Measurements from ENCODE around the gene TREM2. TPM values are rescaled to one million over a fixed set of nuclear protein-coding genes. Genes with fewer than 3 reads are reported as not detected.
A peak's percentile ranks its signal among the peaks of the same experiment; 100 is the strongest.

The TREM2 gene
- 10 to 100 TPM; 10.0 to 46.1 (median 14.3) TPM for total RNA-seq

DNA sequence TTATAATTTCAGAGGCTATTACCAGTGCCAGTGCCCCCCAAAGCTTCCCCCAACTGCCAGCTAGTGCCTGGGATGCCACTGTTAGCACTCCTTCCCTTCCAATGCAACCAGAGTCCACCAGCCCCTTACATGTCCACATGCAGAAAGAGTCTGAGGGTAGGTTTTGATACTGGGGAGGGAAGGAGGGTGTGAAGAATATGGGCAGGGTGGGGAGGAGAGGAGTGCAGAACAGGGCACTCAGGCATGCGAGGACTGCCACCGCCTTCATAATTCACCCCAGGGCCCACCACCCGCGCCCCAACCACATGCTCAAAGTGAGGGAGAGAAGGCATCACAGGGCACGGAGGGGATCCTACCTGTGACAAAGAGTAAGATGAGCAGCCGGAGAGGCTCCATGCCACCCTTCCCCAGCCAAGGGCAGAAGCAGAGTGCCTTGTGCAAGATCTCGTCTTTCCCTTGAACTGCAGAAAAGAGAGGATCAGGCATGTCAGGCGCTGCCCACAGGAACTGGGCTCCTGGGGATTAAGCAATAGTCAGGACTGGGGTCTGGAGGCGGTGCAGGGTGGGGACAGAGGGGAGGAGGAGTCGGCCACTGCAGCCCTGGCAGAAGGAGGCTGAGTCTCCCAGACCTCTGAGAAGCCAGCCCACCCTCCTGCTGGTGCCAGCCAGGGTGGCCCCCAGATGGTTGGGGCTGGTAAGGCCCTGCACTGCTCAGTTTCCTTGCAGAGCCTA, at the start of gene TREM2:
Gene TREM2, minus strand, starts transcription at position 430 of the 732 bp plus-strand sequence. Its CDS starts 34 bp downstream, at position 396.
- Histone ChIP-seq H3K4me1 (no peaks in the 10 kb centered on the region), H3K27ac (no peak within 1 kb of the TSS), H3K9me3 (no peaks in the 10 kb centered on the region), H3K4me3 (peak within 1 kb of the TSS in 1 of 4 donors; percentile 24), H3K27me3 (peaks cover 0 to 5% of the 10 kb centered on the region in 2 donors), H3K36me3 (no peaks in the 10 kb centered on the region)
- 74 to 80% methylated on average over 10 of the region's 10 CpGs for WGBS, 2 donors
- TF ChIP-seq EP300 (IDR thresholded peaks at IDR 0.05) (no peak), POLR2A (IDR thresholded peaks at IDR 0.05) (no peak)
- TF ChIP-seq, protein P1, sequence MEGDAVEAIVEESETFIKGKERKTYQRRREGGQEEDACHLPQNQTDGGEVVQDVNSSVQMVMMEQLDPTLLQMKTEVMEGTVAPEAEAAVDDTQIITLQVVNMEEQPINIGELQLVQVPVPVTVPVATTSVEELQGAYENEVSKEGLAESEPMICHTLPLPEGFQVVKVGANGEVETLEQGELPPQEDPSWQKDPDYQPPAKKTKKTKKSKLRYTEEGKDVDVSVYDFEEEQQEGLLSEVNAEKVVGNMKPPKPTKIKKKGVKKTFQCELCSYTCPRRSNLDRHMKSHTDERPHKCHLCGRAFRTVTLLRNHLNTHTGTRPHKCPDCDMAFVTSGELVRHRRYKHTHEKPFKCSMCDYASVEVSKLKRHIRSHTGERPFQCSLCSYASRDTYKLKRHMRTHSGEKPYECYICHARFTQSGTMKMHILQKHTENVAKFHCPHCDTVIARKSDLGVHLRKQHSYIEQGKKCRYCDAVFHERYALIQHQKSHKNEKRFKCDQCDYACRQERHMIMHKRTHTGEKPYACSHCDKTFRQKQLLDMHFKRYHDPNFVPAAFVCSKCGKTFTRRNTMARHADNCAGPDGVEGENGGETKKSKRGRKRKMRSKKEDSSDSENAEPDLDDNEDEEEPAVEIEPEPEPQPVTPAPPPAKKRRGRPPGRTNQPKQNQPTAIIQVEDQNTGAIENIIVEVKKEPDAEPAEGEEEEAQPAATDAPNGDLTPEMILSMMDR (IDR thresholded peaks at IDR 0.05), result no peak
- no peak for DNase-seq (ENCODE audit: low spot score in 2 of 2)

DNA sequence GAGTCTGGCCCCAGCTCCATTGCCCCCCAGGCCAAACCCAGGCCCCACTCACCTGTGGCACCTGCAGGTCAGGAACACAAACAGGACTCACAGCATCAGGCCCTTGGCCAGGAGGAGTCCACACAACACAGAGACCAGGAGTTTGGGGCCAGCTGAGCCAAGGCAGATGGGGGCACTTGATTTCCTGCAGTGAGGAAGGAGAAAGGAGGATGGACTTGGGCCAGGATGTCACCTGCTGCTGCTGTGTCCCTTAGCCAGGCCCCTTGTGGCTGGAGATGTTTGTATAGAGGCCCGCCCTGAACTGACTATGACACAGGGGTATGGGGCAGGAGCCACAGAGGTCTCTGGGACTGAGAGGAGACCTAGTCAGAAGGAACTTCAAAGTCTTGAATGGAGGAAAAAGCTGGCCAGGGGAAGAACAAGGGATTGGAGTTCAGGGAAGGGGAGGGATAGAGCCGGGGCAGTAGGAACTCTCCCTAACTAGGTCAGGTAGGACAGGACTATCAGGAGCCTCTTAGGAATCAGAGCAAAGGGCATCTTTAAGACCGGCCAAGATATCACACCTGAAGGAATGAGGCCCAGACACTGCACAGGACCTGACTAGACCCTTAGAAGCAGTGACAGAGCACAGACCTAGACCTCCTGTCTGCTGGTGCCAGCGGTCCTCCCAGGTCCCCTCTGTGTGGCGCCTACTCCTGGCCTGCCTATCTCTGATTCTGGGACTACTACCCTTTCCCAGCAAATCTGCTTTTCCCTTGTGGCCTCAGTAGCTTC, 46.8 kb upstream of the TREM2 start:
- no peak overlapping the region for H3K27ac ChIP-seq
- H3K9me3 ChIP-seq, result peaks cover 0 to 15% (median 0%) of the 10 kb centered on the region in 4 donors
- TF ChIP-seq POLR2A (IDR thresholded peaks at IDR 0.05), result no peak
- no peak for TF ChIP-seq EP300 (IDR thresholded peaks at IDR 0.05)
- TF ChIP-seq, protein P1 (IDR thresholded peaks at IDR 0.05), result no peak
- H3K4me1 ChIP-seq, result no peaks in the 10 kb centered on the region
- DNase-seq (ENCODE audit: low spot score in 2 of 2), result no peak
- H3K27me3 ChIP-seq, result no peaks in the 10 kb centered on the region
- no peaks in the 10 kb centered on the region for H3K36me3 ChIP-seq
- no peak overlapping the region for H3K4me3 ChIP-seq
- 86 to 90% methylated on average over 5 of the region's 5 CpGs for WGBS, 2 donors

DNA sequence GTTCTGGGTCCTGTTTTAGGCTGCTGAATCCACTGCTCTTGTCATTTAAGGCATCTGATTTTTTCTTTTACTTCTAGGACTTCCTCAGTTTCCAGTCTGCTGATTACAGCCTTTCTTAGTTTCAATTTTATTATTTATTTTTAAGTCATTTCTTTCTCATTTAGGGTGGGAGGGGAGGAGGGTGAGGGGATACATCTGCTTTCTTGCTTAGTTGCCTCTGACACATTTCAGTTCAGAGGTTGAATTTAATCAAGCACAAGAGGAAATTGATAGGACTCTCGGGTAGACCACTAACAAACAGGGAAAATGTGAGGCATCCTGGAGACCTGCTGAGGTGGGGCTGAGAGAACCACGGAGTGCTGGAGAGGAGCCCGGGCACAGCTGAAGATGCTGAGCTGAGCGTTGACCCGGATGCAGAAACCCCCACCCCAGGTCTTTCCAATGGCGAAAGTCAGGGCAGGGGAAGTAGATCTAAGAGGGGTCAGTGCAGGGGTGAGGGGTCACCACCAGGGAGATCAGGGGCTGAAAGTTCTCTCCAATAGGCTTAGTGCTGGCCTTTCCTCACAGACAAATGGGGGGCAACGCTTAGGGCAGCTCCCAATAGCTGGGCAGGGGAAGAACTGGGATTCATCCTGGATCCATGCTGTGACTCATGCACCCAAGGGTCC, 45.7 kb upstream of the TREM2 start:
- Histone ChIP-seq H3K4me1 (no peaks in the 10 kb centered on the region), H3K27me3 (no peaks in the 10 kb centered on the region), H3K9me3 (peaks cover 0 to 9% (median 0%) of the 10 kb centered on the region in 4 donors), H3K27ac (no peak overlapping the region), H3K36me3 (no peaks in the 10 kb centered on the region), H3K4me3 (no peak overlapping the region)
- no peak for DNase-seq (ENCODE audit: low spot score in 2 of 2)
- 65 to 78% methylated on average over 7 of the region's 7 CpGs for WGBS, 2 donors
- no peak for TF ChIP-seq EP300 (IDR thresholded peaks at IDR 0.05)
- no peak for TF ChIP-seq POLR2A (IDR thresholded peaks at IDR 0.05)
- TF ChIP-seq, protein P1 (IDR thresholded peaks at IDR 0.05), result no peak

DNA sequence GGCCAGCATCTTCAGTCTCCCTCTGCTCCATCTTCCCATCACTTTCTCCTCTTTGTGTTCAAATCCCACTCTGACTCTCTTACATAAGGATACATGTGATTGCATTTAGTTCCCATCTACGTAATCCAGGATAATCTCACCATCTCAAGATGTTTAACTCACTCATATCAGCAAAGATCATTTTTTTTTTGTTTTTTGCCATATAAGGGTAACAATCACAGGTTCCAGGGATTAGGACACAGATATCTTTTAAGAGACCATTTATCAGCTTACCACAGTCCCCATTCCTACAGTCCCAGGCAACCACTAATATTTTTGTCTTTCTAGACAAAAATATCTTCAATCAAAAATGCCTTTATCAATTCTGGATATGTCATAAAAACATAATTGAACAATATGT, 41.2 kb upstream of the TREM2 start:
- Histone ChIP-seq H3K9me3 (peaks cover 0 to 5% (median 0%) of the 10 kb centered on the region in 4 donors), H3K4me1 (peaks cover 0 to 9% (median 0%) of the 10 kb centered on the region in 4 donors), H3K4me3 (no peak overlapping the region), H3K36me3 (no peaks in the 10 kb centered on the region), H3K27ac (no peak overlapping the region), H3K27me3 (no peaks in the 10 kb centered on the region)
- TF ChIP-seq EP300 (IDR thresholded peaks at IDR 0.05) (no peak), POLR2A (IDR thresholded peaks at IDR 0.05) (no peak)
- TF ChIP-seq, protein P1 (IDR thresholded peaks at IDR 0.05), result no peak
- no peak for DNase-seq (ENCODE audit: low spot score in 2 of 2)
- WGBS, 2 donors, result 79 to 82% methylated on average over 1 of the region's 1 CpG
